ENCODE data around the gene GSS.

Gene GSS

DNA sequence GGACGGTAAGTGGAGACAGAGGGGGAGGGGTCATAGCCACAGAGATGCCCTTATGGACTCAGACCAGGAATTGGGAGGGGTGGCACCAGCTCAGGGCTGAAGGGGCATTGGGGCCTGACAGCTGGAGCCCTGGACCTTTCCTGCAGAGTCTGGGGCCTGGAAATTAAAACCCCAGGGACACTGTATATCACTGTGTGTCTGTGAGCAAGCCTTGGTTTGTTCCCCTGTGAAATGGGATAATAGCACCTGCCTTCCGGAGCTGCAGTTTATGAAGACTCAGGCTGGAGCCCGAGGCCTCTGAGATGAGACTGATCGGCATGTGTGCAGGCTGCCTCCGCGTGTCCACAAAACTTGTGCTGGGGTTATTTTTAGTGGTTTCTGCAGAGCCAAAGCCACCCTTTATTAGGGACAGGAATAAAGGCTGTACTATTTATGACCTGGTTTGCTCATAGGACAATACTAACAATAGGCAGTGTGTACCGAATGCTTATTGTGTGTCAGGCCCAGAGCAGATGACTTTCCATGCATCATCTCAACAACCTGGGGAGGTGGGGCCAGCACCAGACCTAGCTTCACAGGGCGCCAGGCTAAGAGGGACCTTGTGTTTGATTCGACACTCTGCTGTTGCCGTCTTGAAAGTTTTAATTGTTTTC lies 22.6 kb upstream of the GSS start:
- no peak for DNase-seq (ENCODE audit: low spot score)

GRCh38 chr20:34977365-34978091 lies 21.9 kb upstream of the GSS start:
- no peak for DNase-seq (ENCODE audit: low spot score)

DNA sequence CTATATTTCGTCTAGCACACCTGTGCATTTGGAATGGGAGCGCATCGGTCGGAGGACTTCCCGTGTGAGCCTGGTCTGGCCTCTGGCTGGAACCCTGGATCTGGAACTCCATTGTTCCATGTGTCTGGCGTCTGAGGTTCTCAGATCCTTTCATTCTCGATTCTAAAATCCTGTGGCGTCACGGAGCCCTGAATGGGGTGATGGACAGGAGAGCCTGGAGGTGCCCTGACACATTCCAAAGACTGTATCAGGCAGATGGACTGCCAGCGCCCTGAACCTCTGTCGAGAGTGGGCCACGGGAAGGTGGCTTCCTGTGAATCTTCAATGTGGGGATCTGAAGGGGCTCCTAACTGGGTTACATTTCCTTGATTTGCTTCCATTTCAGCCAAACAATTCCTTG lies 20.7 kb upstream of the GSS start:
- no peak for DNase-seq (ENCODE audit: low spot score)

DNA sequence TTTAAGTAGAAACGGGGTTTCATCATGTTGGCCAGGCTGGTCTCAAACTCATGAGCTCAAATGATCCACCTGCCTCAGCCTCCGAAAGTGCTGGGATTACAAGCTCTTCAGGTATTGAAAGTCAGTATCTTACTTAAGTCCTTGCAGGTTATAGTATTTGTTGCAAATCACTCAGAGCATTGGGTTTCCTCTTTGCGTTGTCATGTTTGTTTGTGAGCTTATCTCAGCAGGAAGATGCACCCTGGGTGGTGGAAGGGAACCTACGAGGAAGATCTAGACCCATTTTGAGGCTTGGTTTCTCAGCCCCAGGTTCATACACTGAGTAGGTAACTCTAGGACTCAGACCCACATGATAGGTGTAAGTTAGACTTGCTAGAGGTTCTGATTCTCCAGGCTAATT lies 18.6 kb upstream of the GSS start:
- no peak for DNase-seq (ENCODE audit: low spot score)

GRCh38 chr20:34971561-34972235 lies 16.1 kb upstream of the GSS start:
- DNase-seq (ENCODE audit: low spot score), result no peak

- no peak for DNase-seq (ENCODE audit: low spot score)
These were observed 15.4 kb upstream of the GSS start for GRCh38 chr20:34970846-34971560.

DNA sequence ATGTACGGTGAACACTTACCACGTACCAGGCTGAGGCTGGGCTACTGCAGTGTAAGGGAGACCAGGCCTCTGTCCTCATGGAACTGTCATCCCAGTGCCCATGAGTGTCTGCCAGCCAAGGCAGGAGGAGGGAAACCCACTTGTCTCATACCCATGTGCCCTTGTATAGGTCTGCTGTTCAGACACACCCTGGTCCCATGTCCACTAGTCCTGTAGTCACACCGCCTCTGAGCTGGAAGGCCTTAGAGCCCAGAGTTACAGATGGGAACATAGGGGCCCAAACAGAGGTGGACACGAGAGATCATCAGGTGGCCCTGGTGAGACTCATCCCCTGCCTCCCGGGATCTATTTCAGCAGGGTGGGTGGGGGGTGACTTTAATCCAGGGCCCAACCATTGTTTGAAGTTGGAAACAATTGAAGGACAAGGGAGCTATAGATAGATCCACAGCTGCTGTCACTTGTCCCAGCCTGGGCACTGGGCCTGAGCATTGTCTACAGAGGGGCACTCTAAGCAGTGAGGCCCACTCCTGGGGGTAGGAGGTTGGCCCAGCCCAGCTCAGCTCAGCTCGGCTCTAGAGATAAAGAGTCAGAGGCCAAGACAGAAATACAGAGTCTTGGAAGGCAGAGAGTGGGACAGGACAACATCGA lies 14.7 kb upstream of the GSS start:
- DNase-seq (ENCODE audit: low spot score), result no peak

GRCh38 chr20:34968042-34968775 lies 12.6 kb upstream of the GSS start:
- DNase-seq (ENCODE audit: low spot score), result no peak

GRCh38 chr20:34967421-34967820 lies 11.8 kb upstream of the GSS start:
- DNase-seq (ENCODE audit: low spot score), result no peak

GRCh38 chr20:34965051-34965450 lies 9.4 kb upstream of the GSS start:
- no peak for DNase-seq (ENCODE audit: low spot score)

DNA sequence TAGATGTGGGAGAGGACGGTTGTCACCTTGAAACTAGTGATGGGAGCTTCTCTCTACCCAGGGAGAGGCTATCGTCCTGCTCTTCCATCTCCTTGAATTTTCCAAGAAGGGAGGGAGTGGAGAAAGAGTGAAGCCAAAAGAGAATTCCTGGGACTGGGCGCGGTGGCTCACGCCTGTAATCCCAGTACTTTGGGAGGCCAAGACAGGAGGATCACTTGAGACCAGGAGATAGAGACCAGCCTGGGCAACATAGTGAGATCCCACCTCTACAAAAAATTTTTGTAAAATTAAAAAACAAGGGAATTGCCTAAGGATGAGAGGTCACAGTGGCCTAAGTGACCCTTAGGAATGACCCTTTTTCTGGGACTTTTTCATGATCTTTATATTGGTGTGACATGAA lies 8.9 kb upstream of the GSS start:
- DNase-seq (ENCODE audit: low spot score), result no peak

DNA sequence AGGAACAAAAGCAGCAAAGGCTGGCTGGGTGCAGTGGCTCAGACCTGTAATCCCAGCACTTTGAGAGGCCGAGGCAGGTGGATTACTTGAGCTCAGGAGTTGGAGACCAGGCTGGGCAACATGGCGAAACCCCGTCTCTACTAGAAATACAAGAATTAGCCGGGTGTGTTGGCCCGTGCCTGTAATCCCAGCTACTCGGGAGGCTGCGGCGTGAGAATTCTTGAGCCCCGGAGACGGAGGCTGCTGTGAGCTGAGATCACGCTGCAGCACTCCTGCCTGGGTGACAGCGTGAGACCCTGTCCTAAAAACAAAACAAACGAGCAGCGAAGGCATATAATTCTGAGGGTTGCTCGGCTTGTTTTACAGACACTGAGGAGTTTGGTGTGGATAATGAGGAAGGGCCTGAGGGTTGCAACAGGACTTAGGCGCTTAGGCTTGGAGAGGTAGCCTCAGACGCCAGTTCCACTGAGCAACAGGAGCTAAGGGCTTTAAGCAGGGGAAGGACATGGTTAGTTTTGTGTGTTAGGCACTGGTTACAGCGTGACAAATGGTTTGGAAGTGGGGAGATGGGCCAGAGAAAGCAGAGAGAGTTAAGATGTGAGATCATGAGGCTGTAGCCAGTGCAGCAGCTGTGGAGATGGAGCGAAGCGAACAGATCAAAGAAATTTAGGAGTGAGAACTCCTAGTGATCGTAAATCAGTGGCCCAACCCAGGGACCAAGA lies 1.3 kb upstream of the GSS start:
- DNase-seq (ENCODE audit: low spot score), result no peak

DNA sequence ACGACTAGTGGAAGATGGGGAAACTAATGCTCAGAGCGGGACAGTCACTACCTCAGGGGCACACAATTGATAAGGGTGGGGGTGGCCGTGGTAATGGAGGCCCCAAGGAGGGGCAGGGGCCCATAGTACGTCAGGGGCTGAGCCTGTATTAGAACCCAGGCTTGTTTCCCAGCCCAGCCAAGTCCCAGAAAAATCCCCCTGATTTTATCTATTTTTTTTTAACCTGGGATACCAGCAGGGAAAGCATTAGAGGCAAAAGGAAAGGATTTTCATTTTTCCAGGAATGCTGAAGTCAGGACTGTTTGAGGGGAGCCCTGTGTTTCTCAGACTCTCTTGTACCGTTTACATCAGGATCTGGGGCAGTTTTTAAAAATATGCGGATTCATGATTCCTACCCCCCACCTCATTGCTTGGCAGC lies 444 bp upstream of the GSS start:
- DNase-seq (ENCODE audit: low spot score), result no peak

DNA sequence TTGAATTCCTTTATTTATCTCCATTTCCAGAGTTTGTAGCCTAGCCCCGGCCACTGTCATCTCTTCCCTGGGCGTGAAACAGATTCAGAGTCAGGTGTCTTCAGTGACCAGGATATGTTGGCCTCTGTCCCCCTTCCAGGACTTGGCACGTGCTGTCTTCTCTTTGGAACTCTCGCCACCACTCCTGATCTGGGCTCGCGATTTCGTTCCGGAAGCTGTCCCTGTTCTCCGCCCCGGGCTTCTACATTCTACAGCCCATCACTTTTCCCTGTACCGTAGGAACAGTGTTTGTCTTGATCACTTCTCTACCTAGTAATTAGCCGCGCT lies 739 bp downstream of the GSS start:
- peak; percentile 30 for DNase-seq (ENCODE audit: low spot score)

DNA sequence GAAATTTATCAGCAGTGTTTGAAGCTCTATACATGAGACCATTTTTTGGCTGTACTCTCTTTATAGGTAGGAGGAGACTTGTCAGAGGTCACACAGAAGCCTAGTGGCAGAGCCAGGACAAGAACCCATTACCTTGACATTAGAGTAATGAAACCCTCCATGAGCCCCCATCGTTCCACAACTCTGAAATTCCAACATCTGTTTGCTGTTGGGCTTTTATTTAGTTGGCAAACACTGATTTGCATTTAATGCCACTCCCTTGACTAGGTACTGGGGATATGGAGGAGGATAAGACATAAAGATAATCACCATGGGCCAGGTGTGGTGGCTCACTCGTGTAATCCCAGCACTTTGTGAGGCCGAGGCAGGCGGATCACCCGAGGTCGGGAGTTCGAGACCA lies 1.6 kb downstream of the GSS start:
- no peak for DNase-seq (ENCODE audit: low spot score)

DNA sequence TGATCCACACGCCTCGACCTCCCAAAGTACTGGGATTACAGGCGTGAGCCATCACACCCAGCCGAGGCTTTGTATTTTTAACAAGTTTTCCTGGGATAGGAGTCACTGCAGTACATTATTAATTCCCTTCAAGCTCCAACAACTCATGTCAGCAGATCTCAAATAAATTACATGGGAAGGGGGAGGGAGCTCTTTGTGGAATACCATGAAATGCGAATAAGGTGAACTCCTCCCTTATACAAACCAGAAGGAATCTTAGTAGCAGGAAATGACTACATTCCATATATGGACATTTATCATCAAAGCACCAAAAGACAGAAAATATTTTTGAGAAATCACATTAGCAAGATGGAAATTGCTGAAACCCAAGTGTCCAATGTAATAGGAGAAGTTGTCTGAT lies 2.9 kb downstream of the GSS start:
- DNase-seq (ENCODE audit: low spot score), result peak; percentile 18

GRCh38 chr20:34951652-34952051 lies 4.0 kb downstream of the GSS start:
- no peak for DNase-seq (ENCODE audit: low spot score)

DNA sequence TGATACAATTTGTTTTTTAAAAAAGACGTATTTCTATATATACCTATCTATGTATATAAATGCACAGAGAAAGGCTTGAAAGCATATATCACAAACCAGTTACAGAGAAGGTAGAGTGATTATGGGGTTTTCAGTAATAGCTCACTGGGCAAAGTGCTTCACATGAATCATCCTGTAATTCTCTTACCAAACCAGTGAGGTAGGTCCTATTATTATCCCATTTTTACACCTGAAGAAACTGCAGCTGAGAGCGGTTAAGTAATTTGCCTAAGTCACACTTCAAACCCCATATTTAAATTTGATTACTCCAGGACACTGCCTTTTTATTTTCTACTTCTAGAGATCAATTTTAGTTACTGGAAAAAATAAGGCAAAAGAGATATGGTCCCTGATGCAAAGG lies 4.4 kb downstream of the GSS start:
- no peak for DNase-seq (ENCODE audit: low spot score)

DNA sequence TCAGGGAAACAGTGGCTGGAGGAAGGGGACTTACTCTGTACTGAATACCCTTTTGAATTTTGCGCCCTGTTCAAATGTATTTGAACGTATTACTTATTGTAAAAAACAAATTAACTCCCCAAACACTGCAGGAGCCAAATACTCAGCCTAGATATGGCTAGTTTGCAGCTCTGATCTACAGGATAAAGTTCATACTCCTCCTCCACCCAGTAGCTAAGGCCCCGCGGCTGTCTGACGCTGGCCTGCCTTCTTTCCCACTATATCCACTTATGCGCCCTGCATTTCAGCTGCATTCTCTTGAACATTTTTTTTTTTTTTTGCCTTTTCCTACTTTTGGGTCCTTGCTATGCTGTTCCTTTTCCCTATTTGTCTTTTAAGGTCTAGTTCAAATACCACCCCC lies 6.5 kb downstream of the GSS start:
- DNase-seq (ENCODE audit: low spot score), result no peak

- DNase-seq (ENCODE audit: low spot score), result peak; percentile 33
These were observed 7.6 kb downstream of the GSS start for GRCh38 chr20:34948030-34948429.

DNA sequence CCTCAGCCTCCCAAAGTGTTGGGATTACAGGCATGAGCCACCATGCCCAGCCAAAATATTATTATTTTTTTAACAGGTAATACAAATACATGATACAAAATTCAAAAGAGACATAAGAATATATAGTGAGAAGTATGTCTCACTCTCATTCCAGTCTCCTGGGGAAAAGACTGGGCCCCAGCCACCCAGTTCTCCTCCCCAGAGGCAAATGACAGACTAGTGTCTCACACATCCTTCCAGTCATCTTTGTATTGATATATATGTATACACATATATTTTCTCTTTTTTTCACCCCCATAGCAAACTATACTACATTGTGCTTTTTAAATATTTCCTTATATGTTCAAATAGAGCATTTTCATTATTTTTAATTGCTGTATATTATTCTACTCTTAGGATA lies 8.3 kb downstream of the GSS start:
- DNase-seq (ENCODE audit: low spot score), result no peak
